SK-N-SH (cell line): ENCODE results near the gene ACTN2. TPM values are rescaled to one million over a fixed set of nuclear protein-coding genes. Genes with fewer than 3 reads are reported as not detected.

Experiments used
- CTCF ChIA-PET: fragments of 300-600, 350-600 bp; formaldehyde crosslinking; extraction: SDS; loops from one replicate; lab custom pipeline; 2021; lab: Yijun Ruan, JAX
- POLR2A ChIA-PET: fragments of 350-600 bp; sonication (Branson Sonifier 250); formaldehyde crosslinking; extraction: SDS; loops from one replicate; lab custom pipeline; 2020; ENCODE audit warnings: antibody characterized with exemption, inconsistent platforms; lab: Yijun Ruan, JAX
- DNase-seq: peaks from one replicate; pipeline ENCODE4 v3.0.0; 2012
- H2AFZ ChIP-seq: fragments of 200-600 bp; sonication (generic); 2 replicates; pipeline ENCODE4 v1.8.1; 2016; ENCODE audit warnings: antibody characterized with exemption, mild to moderate bottlenecking, low read depth
- H3F3A ChIP-seq: fragments of 200-600 bp; sonication (generic); replicated peaks from 2 replicates; pipeline ENCODE3; 2016; ENCODE audit warnings: antibody characterized with exemption, mild to moderate bottlenecking; ENCODE audit not compliant: insufficient read depth
- H3K27ac ChIP-seq, 2 experiments: fragments of 200-500 bp in 1 of 2; fragments of 200-600 bp in 1 of 2; sonication (Bioruptor generic) in 1 of 2; sonication (generic), shearing (Covaris generic) in 1 of 2; 2 replicates each; pipeline versions ENCODE4 v1.5.1 to v1.6.1; 2014 to 2016; ENCODE audit warnings: low read depth in 2 of 2, inconsistent platforms in 1 of 2, low read length in 1 of 2, mild to moderate bottlenecking in 1 of 2, mixed read lengths in 1 of 2
- H3K27me3 ChIP-seq: fragments of 200-600 bp; sonication (generic), shearing (Covaris generic); 2 replicates; pipeline ENCODE4 v1.6.1; 2016; ENCODE audit warnings: mixed run types; ENCODE audit not compliant: insufficient read depth
- H3K36me3 ChIP-seq, 2 experiments: fragments of 200-500 bp in 1 of 2; fragments of 200-600 bp in 1 of 2; sonication (Bioruptor generic) in 1 of 2; sonication (generic) in 1 of 2; replicated peaks in 1 of 2; 2 replicates each; pipeline versions ENCODE3 to v1.5.1; 2014 to 2016; ENCODE audit warnings: low read length in 1 of 2, mild to moderate bottlenecking in 1 of 2; ENCODE audit not compliant: insufficient read depth in 2 of 2, control insufficient read depth in 1 of 2
- H3K4me1 ChIP-seq, 2 experiments: fragments of 200-500 bp in 1 of 2; fragments of 200-600 bp in 1 of 2; sonication (Bioruptor generic) in 1 of 2; sonication (generic), shearing (Covaris generic) in 1 of 2; 2 replicates each; pipeline versions ENCODE4 v1.5.1 to v1.6.1; 2014 to 2016; ENCODE audit warnings: low read depth in 1 of 2, low read length in 1 of 2, mixed run types in 1 of 2; ENCODE audit not compliant: insufficient read depth in 2 of 2, control insufficient read depth in 1 of 2
- H3K4me2 ChIP-seq: fragments of 200-600 bp; sonication (generic), shearing (Covaris generic); 2 replicates; pipeline ENCODE4 v1.6.1; 2017; ENCODE audit warnings: mixed run types
- H3K4me3 ChIP-seq, 2 experiments: fragments of 200-500 bp in 1 of 2; fragments of 200-600 bp in 1 of 2; sonication (Bioruptor generic) in 1 of 2; sonication (generic), shearing (Covaris generic) in 1 of 2; 2 replicates each; pipeline versions ENCODE4 v1.5.1 to v1.8.1; 2014 to 2016; ENCODE audit warnings: low read depth in 2 of 2, inconsistent platforms in 1 of 2, low read length in 1 of 2, mild to moderate bottlenecking in 1 of 2, mixed read lengths in 1 of 2, moderate library complexity in 1 of 2
- H3K79me2 ChIP-seq: fragments of 200-600 bp; sonication (generic); 2 replicates; pipeline ENCODE4 v1.8.1; 2017; ENCODE audit warnings: mild to moderate bottlenecking; ENCODE audit not compliant: insufficient read depth
- H3K9ac ChIP-seq: fragments of 200-600 bp; sonication (generic); 2 replicates; pipeline ENCODE4 v1.6.1; 2017; ENCODE audit warnings: mixed run types
- H3K9me2 ChIP-seq: fragments of 200-600 bp; sonication (generic); 2 replicates; pipeline ENCODE4 v1.6.1; 2017; ENCODE audit warnings: mixed run types
- H3K9me3 ChIP-seq: fragments of 200-600 bp; sonication (generic); 2 replicates; pipeline ENCODE4 v1.6.1; 2017; ENCODE audit warnings: mixed run types, mild to moderate bottlenecking, moderate library complexity
- H4K20me1 ChIP-seq: fragments of 200-600 bp; sonication (generic); 2 replicates; pipeline ENCODE4 v1.6.1; 2017; ENCODE audit warnings: mild to moderate bottlenecking, mixed run types; ENCODE audit not compliant: insufficient read depth
- ELF1 ChIP-seq: IDR thresholded peaks from 2 replicates; pipeline ENCODE4 v1.4.0; 2012
- EP300 ChIP-seq, 2 experiments: IDR thresholded peaks; 2 replicates each; pipeline versions ENCODE4 v1.4.0 to v1.6.1; 2012; ENCODE audit warnings: borderline replicate concordance in 1 of 2, low read depth in 1 of 2, low read length in 1 of 2
- EZH2phosphoT487 ChIP-seq: fragments of 200-600 bp; sonication (generic); IDR thresholded peaks from 2 replicates; pipeline ENCODE4 v1.6.1; 2017; ENCODE audit warnings: low read depth, mixed run types, mild to moderate bottlenecking, antibody characterized with exemption, moderate library complexity, borderline replicate concordance
- FOSL2 ChIP-seq: IDR thresholded peaks from 2 replicates; pipeline ENCODE4 v1.4.0; 2012; ENCODE audit warnings: low read depth, mild to moderate bottlenecking, moderate library complexity, borderline replicate concordance
- FOXJ3 ChIP-seq: sonication (generic); formaldehyde crosslinking; IDR thresholded peaks from 2 replicates; pipeline ENCODE4 v1.5.1; 2020; ENCODE audit warnings: mild to moderate bottlenecking, missing genetic modification reagents
- FOXM1 ChIP-seq: IDR thresholded peaks from 2 replicates; pipeline ENCODE4 v1.4.0; 2012; ENCODE audit warnings: low read depth, mild to moderate bottlenecking
- GABPA ChIP-seq: IDR thresholded peaks from 2 replicates; pipeline ENCODE4 v1.4.0; 2012; ENCODE audit warnings: low read depth, mild to moderate bottlenecking
- GATA2 ChIP-seq: sonication (generic); formaldehyde crosslinking; IDR thresholded peaks from 2 replicates; pipeline ENCODE4 v1.5.0; 2020; ENCODE audit warnings: mild to moderate bottlenecking, missing genetic modification reagents
- IRF3 ChIP-seq: fragments of 150-350 bp; IDR thresholded peaks from 2 replicates; pipeline ENCODE4 v1.6.1; 2016; ENCODE audit warnings: mild to moderate bottlenecking, low read depth, low read length
- MEF2A ChIP-seq: IDR thresholded peaks from 2 replicates; pipeline ENCODE4 v1.4.0; 2012; ENCODE audit warnings: low read depth, borderline replicate concordance
- MXI1 ChIP-seq: IDR thresholded peaks from 2 replicates; pipeline ENCODE4 v1.6.1; 2012; ENCODE audit warnings: mild to moderate bottlenecking, low read depth, low read length, improper control_type of control experiment
- NRF1 ChIP-seq: IDR thresholded peaks from 2 replicates; pipeline ENCODE4 v1.6.1; 2012; ENCODE audit warnings: low read depth, mild to moderate bottlenecking, low read length
- POLR2AphosphoS5 ChIP-seq: IDR thresholded peaks from 2 replicates; pipeline ENCODE4 v1.6.1; 2012; ENCODE audit warnings: low read depth, low read length
- RAD21 ChIP-seq: IDR thresholded peaks from 2 replicates; pipeline ENCODE4 v1.6.1; 2012; ENCODE audit warnings: mild to moderate bottlenecking, low read length
- RFX5 ChIP-seq: IDR thresholded peaks from 2 replicates; pipeline ENCODE4 v1.6.1; 2012; ENCODE audit warnings: mild to moderate bottlenecking, improper control_type of control experiment, low read length
- SMC3 ChIP-seq: IDR thresholded peaks from 2 replicates; pipeline ENCODE4 v1.6.1; 2012; ENCODE audit warnings: low read depth, low read length, improper control_type of control experiment
- TCF12 ChIP-seq: IDR thresholded peaks from 2 replicates; pipeline ENCODE4 v1.4.0; 2012
- TEAD4 ChIP-seq: IDR thresholded peaks from 2 replicates; pipeline ENCODE4 v1.4.0; 2012; ENCODE audit warnings: mild to moderate bottlenecking, borderline replicate concordance; ENCODE audit not compliant: insufficient read depth
- USF2 ChIP-seq: fragments of 150-350 bp; IDR thresholded peaks from 2 replicates; pipeline ENCODE4 v1.6.1; 2017; ENCODE audit warnings: antibody characterized with exemption, low read length, low read depth, borderline replicate concordance
- ZBTB33 ChIP-seq: IDR thresholded peaks from 2 replicates; pipeline ENCODE4 v1.4.0; 2012; ENCODE audit warnings: low read depth, borderline replicate concordance
- WGBS: methylation state at CpG from one replicate; pipeline ENCODE4 v1.1.6; 2017; ENCODE audit warnings: low lambda C conversion rate; 5-methylcytosine and 5-hydroxymethylcytosine counted together
- polyA plus RNA-seq, 3 experiments: library from polyadenylated mRNA; depleted of rRNA; stranded (reverse); fragments of >200 nt; gene quantifications; 2 replicates each; pipeline ENCODE4 v1.2.3, GENCODE V29; 2012
- TF ChIP-seq, protein P1 (sequence below): IDR thresholded peaks from 2 replicates; pipeline ENCODE4 v1.4.0; 2012; ENCODE audit warnings: low read depth
- TF ChIP-seq, protein P2 (sequence below): IDR thresholded peaks from 2 replicates; pipeline ENCODE4; 2012

ACTN2 gene
- polyA plus RNA-seq, 1 of the 3 experiments (the other 2 are of a cell fraction), result 0.15 TPM

DNA sequence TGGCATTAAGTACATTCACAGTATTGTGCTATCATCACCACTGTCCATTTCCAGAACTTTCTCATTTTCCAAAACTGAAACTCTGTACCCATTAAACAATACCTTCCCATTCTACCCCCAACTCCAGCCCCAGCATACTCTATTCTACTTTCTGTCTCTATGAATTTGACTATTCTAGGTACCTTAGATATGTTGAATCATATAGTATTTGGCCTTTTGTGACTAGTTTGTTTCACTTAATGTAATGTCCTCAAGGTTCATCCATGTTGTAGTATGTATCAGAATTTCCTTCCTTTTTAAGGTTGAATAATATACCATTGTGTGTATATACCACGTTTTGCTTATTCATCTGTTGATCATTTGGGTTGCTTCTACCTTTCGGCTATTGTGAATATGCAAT is 120.3 kb downstream of the ACTN2 start:
- Histone ChIP-seq H3K9ac (no peak overlapping the region), H3K4me1 (no peaks in the 10 kb centered on the region; a peak in 1 of 4 replicates), H3F3A (no peaks in the 10 kb centered on the region), H3K9me2 (no peaks in the 10 kb centered on the region), H3K27me3 (no peaks in the 10 kb centered on the region), H3K4me3 (no peak overlapping the region), H4K20me1 (no peaks in the 10 kb centered on the region), H3K27ac (no peak overlapping the region), H2AFZ (no peak overlapping the region), H3K79me2 (peaks cover 35% of the 10 kb centered on the region), H3K9me3 (no peaks in the 10 kb centered on the region), H3K4me2 (no peak overlapping the region), H3K36me3 (peaks cover 11 to 52% of the 10 kb centered on the region in 2 experiments)
- WGBS, result 80% methylated on average over 2 of the region's 2 CpGs
- no peak for DNase-seq
- no peak for TF ChIP-seq FOXJ3 (CRISPR knock-in tag)
- no peak for TF ChIP-seq GATA2 (CRISPR knock-in tag)
- no peak for TF ChIP-seq ELF1
- no peak for TF ChIP-seq SMC3
- TF ChIP-seq, protein P1, sequence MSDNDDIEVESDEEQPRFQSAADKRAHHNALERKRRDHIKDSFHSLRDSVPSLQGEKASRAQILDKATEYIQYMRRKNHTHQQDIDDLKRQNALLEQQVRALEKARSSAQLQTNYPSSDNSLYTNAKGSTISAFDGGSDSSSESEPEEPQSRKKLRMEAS, result no peak
- TF ChIP-seq, protein P2, sequence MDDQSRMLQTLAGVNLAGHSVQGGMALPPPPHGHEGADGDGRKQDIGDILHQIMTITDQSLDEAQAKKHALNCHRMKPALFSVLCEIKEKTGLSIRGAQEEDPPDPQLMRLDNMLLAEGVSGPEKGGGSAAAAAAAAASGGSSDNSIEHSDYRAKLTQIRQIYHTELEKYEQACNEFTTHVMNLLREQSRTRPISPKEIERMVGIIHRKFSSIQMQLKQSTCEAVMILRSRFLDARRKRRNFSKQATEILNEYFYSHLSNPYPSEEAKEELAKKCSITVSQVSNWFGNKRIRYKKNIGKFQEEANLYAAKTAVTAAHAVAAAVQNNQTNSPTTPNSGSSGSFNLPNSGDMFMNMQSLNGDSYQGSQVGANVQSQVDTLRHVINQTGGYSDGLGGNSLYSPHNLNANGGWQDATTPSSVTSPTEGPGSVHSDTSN, result no peak
- no peak for TF ChIP-seq TEAD4
- TF ChIP-seq FOSL2, result no peak
- TF ChIP-seq GABPA, result no peak
- TF ChIP-seq MEF2A, result no peak
- no peak for TF ChIP-seq EP300 (IDR thresholded peaks at IDR 0.05; ENCODE audit: borderline replicate concordance in 1 of 2, low read depth in 1 of 2, low read length in 1 of 2)
- TF ChIP-seq MXI1, result no peak
- TF ChIP-seq POLR2AphosphoS5, result no peak
- no peak for TF ChIP-seq TCF12
- no peak for TF ChIP-seq FOXM1
- no peak for TF ChIP-seq ZBTB33
- TF ChIP-seq RAD21, result no peak
- CTCF ChIA-PET, result no interaction called here
- POLR2A ChIA-PET, result no interaction called here

- no peaks in the 10 kb centered on the region for H3K9me2 ChIP-seq
- H3K4me1 ChIP-seq, result no peaks in the 10 kb centered on the region; a peak in 1 of 4 replicates
- no peaks in the 10 kb centered on the region for H3F3A ChIP-seq
- no peak overlapping the region for H3K4me2 ChIP-seq
- DNase-seq, result no peak
- H2AFZ ChIP-seq, result no peak overlapping the region
- H3K9me3 ChIP-seq, result no peaks in the 10 kb centered on the region
- no peak overlapping the region for H3K27ac ChIP-seq
- H3K27me3 ChIP-seq, result no peaks in the 10 kb centered on the region
- H3K79me2 ChIP-seq, result peaks cover 22% of the 10 kb centered on the region; the same call in 1 of the 2 replicates
- no peaks in the 10 kb centered on the region for H4K20me1 ChIP-seq
- ChIA-PET POLR2A (no interaction called here), CTCF (interaction anchor here (0.5 to 1.2 kb wide), 3 partner anchors 12 to 754 kb away, joined by 3 to 4 read pairs (median 3); no protein-coding TSS in a partner anchor)
- no peak overlapping the region for H3K9ac ChIP-seq
- peaks cover 17 to 64% of the 10 kb centered on the region in 2 experiments for H3K36me3 ChIP-seq
- TF ChIP-seq NRF1, result no peak
- no peak for TF ChIP-seq ZBTB33
- TF ChIP-seq USF2, result no peak
- no peak for TF ChIP-seq FOXJ3 (CRISPR knock-in tag)
- TF ChIP-seq RFX5, result no peak
- no peak for TF ChIP-seq SMC3
- TF ChIP-seq GABPA, result no peak
- TF ChIP-seq EZH2phosphoT487, result no peak
- no peak for TF ChIP-seq TCF12
- no peak for TF ChIP-seq TEAD4
- no peak for TF ChIP-seq IRF3
- TF ChIP-seq, all 33 proteins: peak for 0
- H3K4me3 ChIP-seq, result no peak overlapping the region
- 100% methylated on average over 2 of the region's 2 CpGs for WGBS
Measured at GRCh38 chr1:236808005-236808404, 121.7 kb downstream of the ACTN2 start.
